ENCODE data around the gene CLCN4.

The CLCN4 gene

GRCh38 chrX:10259716-10260115 lies 102.9 kb downstream of the CLCN4 start:
- H3K4me3 ChIP-seq, result no peak overlapping the region
- no peak for TF ChIP-seq CTCF (IDR thresholded peaks at IDR 0.05)
- H3K27me3 ChIP-seq, result no peaks in the 10 kb centered on the region
- intact Hi-C loops (cut with DNase I; ENCODE audit: low total_unique reads), result no loop called here
- peaks cover 0 to 13% (median 0%) of the 10 kb centered on the region in 4 donors for H3K4me1 ChIP-seq
- H3K27ac ChIP-seq, result no peak overlapping the region
- H3K9me3 ChIP-seq, result no peaks in the 10 kb centered on the region
- H3K36me3 ChIP-seq, result no peaks in the 10 kb centered on the region
- DNase-seq, result no peak

- Histone ChIP-seq H3K4me1 (no peaks in the 10 kb centered on the region), H3K27me3 (no peaks in the 10 kb centered on the region), H3K27ac (no peak overlapping the region), H3K4me3 (no peak overlapping the region), H3K36me3 (no peaks in the 10 kb centered on the region), H3K9me3 (no peaks in the 10 kb centered on the region)
- intact Hi-C loops (cut with DNase I; ENCODE audit: low total_unique reads), result no loop called here
- DNase-seq, result no peak
- TF ChIP-seq CTCF (IDR thresholded peaks at IDR 0.05), result no peak
Observed at GRCh38 chrX:10265775-10266174, 109.0 kb downstream of the CLCN4 start.

GRCh38 chrX:10278716-10279115 lies 121.9 kb downstream of the CLCN4 start:
- no peak for TF ChIP-seq CTCF (IDR thresholded peaks at IDR 0.05)
- intact Hi-C loops (cut with DNase I; ENCODE audit: low total_unique reads), result no loop called here
- Histone ChIP-seq H3K27ac (no peak overlapping the region), H3K36me3 (no peaks in the 10 kb centered on the region), H3K9me3 (no peaks in the 10 kb centered on the region), H3K4me3 (no peak overlapping the region), H3K4me1 (no peaks in the 10 kb centered on the region), H3K27me3 (no peaks in the 10 kb centered on the region)
- DNase-seq, result no peak

- Histone ChIP-seq H3K36me3 (no peaks in the 10 kb centered on the region), H3K27me3 (no peaks in the 10 kb centered on the region), H3K27ac (no peak overlapping the region), H3K9me3 (no peaks in the 10 kb centered on the region), H3K4me1 (no peaks in the 10 kb centered on the region), H3K4me3 (no peak overlapping the region)
- no peak for DNase-seq
- intact Hi-C loops (cut with DNase I; ENCODE audit: low total_unique reads), result no loop called here
- no peak for TF ChIP-seq CTCF (IDR thresholded peaks at IDR 0.05)
Observed at GRCh38 chrX:10280071-10280470, 123.3 kb downstream of the CLCN4 start.

GRCh38 chrX:10282490-10282889 lies 125.7 kb downstream of the CLCN4 start:
- Histone ChIP-seq H3K36me3 (no peaks in the 10 kb centered on the region), H3K27me3 (no peaks in the 10 kb centered on the region), H3K9me3 (no peaks in the 10 kb centered on the region), H3K4me3 (no peak overlapping the region), H3K4me1 (no peaks in the 10 kb centered on the region), H3K27ac (no peak overlapping the region)
- intact Hi-C loops (cut with DNase I; ENCODE audit: low total_unique reads), result no loop called here
- no peak for TF ChIP-seq CTCF (IDR thresholded peaks at IDR 0.05)
- no peak for DNase-seq

GRCh38 chrX:10286195-10286594 lies 129.4 kb downstream of the CLCN4 start:
- intact Hi-C loops (cut with DNase I; ENCODE audit: low total_unique reads), result no loop called here
- TF ChIP-seq CTCF (IDR thresholded peaks at IDR 0.05), result no peak
- H3K27me3 ChIP-seq, result no peaks in the 10 kb centered on the region
- H3K4me1 ChIP-seq, result no peaks in the 10 kb centered on the region
- H3K9me3 ChIP-seq, result peaks cover 0 to under 1% (median 0%) of the 10 kb centered on the region in 3 donors
- H3K36me3 ChIP-seq, result no peaks in the 10 kb centered on the region
- no peak overlapping the region for H3K27ac ChIP-seq
- DNase-seq, result no peak
- no peak overlapping the region for H3K4me3 ChIP-seq
